ENCODE data around the gene LTK.

- TF ChIP-seq EZH2 (IDR thresholded peaks at IDR 0.05; ENCODE audit: borderline replicate concordance, low read depth, low read length, poor library complexity, severe bottlenecking) (no peak), CTCF (conservative IDR thresholded peaks at IDR 0.05; ENCODE audit: low read depth, low read length) (no peak)
Observed at GRCh38 chr15:41498657-41499056, 15.0 kb downstream of the LTK start.
